Hematopoietic multipotent progenitor cell treated with erythropoietin and hydrocortisone succinate and interleukin-3 and kit ligand, for 6 days (in vitro differentiated cells): Measurements from ENCODE around the gene ZNF783.
"Not testable (repeated sequence)": the region's sequence is repeated elsewhere in the genome, so short reads cannot be mapped to it uniquely, and the experiment has no call there.

Experiments
- DNase-seq: peaks from one replicate; pipeline ENCODE4 v3.0.0-alpha.2; 2015

ZNF783 gene

GRCh38 chr7:149241696-149242095, 20.3 kb upstream of the ZNF783 start:
- DNase-seq: no peak

- no peak for DNase-seq
These were observed 16.8 kb upstream of the ZNF783 start for GRCh38 chr7:149245244-149245643.

GRCh38 chr7:149245744-149246143, 16.3 kb upstream of the ZNF783 start:
- DNase-seq: no peak

- DNase-seq: no peak
These were observed 13.2 kb upstream of the ZNF783 start for GRCh38 chr7:149248777-149249176.

GRCh38 chr7:149250151-149250550, 11.8 kb upstream of the ZNF783 start:
- not testable (repeated sequence) for DNase-seq

GRCh38 chr7:149251518-149251917, 10.5 kb upstream of the ZNF783 start:
- DNase-seq: not testable (repeated sequence)

GRCh38 chr7:149252378-149252777, 9.6 kb upstream of the ZNF783 start:
- DNase-seq: no peak

- DNase-seq: no peak
These were observed 8.3 kb upstream of the ZNF783 start for GRCh38 chr7:149253665-149254064.

- DNase-seq: no peak
These were observed 7.7 kb upstream of the ZNF783 start for GRCh38 chr7:149254181-149254858.

- DNase-seq: no peak
These were observed 6.8 kb upstream of the ZNF783 start for GRCh38 chr7:149255174-149255573.

- no peak for DNase-seq
These were observed 5.4 kb upstream of the ZNF783 start for GRCh38 chr7:149256568-149256967.

GRCh38 chr7:149257146-149257545, 4.8 kb upstream of the ZNF783 start:
- no peak for DNase-seq

GRCh38 chr7:149261316-149261828, 624 bp upstream of the ZNF783 start:
- peak; percentile 27 for DNase-seq

- no peak for DNase-seq
These were observed 4.5 kb downstream of the ZNF783 start for GRCh38 chr7:149266451-149266850.

- DNase-seq: no peak
These were observed 5.7 kb downstream of the ZNF783 start for GRCh38 chr7:149267733-149268132.

GRCh38 chr7:149274424-149274823, 12.4 kb downstream of the ZNF783 start:
- not testable (repeated sequence) for DNase-seq

- DNase-seq: no peak
These were observed 15.9 kb downstream of the ZNF783 start for GRCh38 chr7:149277871-149278270.

- no peak for DNase-seq
These were observed 16.4 kb downstream of the ZNF783 start for GRCh38 chr7:149278396-149278795.

GRCh38 chr7:149279111-149279743, 17.2 kb downstream of the ZNF783 start:
- DNase-seq: no peak

- DNase-seq: no peak
These were observed 18.2 kb downstream of the ZNF783 start for GRCh38 chr7:149280151-149280550.

- DNase-seq: no peak
These were observed 18.9 kb downstream of the ZNF783 start for GRCh38 chr7:149280661-149281507.

GRCh38 chr7:149281508-149282330, 19.7 kb downstream of the ZNF783 start:
- DNase-seq: no peak

- no peak for DNase-seq
These were observed 20.3 kb downstream of the ZNF783 start for GRCh38 chr7:149282331-149282655.
